HG02938 (cell line): ENCODE measurements around the gene ENPP6.
"Not testable (repeated sequence)": the region's sequence is repeated elsewhere in the genome, so short reads cannot be mapped to it uniquely, and the experiment has no call there.

Source experiments
- ATAC-seq: cut with Tn5 transposase; IDR thresholded peaks from one replicate; pipeline ENCODE4 v1.9.1; 2021; ENCODE audit warnings: mild to moderate bottlenecking, moderate library complexity; ENCODE audit not compliant: unreplicated experiment

Gene ENPP6

GRCh38 chr4:184150102-184150839 lies 67.4 kb downstream of the ENPP6 start:
- no peak for ATAC-seq

- no peak for ATAC-seq
Measured at GRCh38 chr4:184148738-184149637, 68.7 kb downstream of the ENPP6 start.

GRCh38 chr4:184147858-184148737 lies 69.6 kb downstream of the ENPP6 start:
- ATAC-seq: no peak

GRCh38 chr4:184146951-184147350 lies 70.7 kb downstream of the ENPP6 start:
- no peak for ATAC-seq

GRCh38 chr4:184145596-184145995 lies 72.1 kb downstream of the ENPP6 start:
- ATAC-seq: no peak

GRCh38 chr4:184143770-184144564 lies 73.7 kb downstream of the ENPP6 start:
- ATAC-seq: no peak

- no peak for ATAC-seq
Measured at GRCh38 chr4:184142121-184143000, 75.3 kb downstream of the ENPP6 start.

GRCh38 chr4:184140901-184141300 lies 76.8 kb downstream of the ENPP6 start:
- not testable (repeated sequence) for ATAC-seq

GRCh38 chr4:184136525-184136924 lies 81.1 kb downstream of the ENPP6 start:
- no peak for ATAC-seq

GRCh38 chr4:184126800-184127199 lies 90.9 kb downstream of the ENPP6 start:
- ATAC-seq: no peak

- no peak for ATAC-seq
Measured at GRCh38 chr4:184122631-184123408, 94.9 kb downstream of the ENPP6 start.

GRCh38 chr4:184120549-184121127 lies 97.0 kb downstream of the ENPP6 start:
- ATAC-seq: no peak

- no peak for ATAC-seq
Measured at GRCh38 chr4:184117662-184118199, 99.9 kb downstream of the ENPP6 start.

GRCh38 chr4:184115399-184115798 lies 102.3 kb downstream of the ENPP6 start:
- no peak for ATAC-seq

- no peak for ATAC-seq
Measured at GRCh38 chr4:184114431-184114830, 103.2 kb downstream of the ENPP6 start.

GRCh38 chr4:184112006-184112550 lies 105.6 kb downstream of the ENPP6 start:
- ATAC-seq: no peak

GRCh38 chr4:184111233-184111832 lies 106.3 kb downstream of the ENPP6 start:
- no peak for ATAC-seq
